GM12801 (cell line): ENCODE results near the gene SMIM9.

ENCODE experiments used
- CTCF ChIP-seq: IDR thresholded peaks from one replicate; pipeline ENCODE4 v1.5.1; 2011; ENCODE audit warnings: control low read depth; ENCODE audit not compliant: insufficient read length; ENCODE audit errors: extremely low read depth

SMIM9 gene

GRCh38 chrX:154819771-154820341 is 14.6 kb downstream of the SMIM9 start:
- no peak for TF ChIP-seq CTCF

GRCh38 chrX:154818916-154819770 is 15.3 kb downstream of the SMIM9 start:
- no peak for TF ChIP-seq CTCF

DNA sequence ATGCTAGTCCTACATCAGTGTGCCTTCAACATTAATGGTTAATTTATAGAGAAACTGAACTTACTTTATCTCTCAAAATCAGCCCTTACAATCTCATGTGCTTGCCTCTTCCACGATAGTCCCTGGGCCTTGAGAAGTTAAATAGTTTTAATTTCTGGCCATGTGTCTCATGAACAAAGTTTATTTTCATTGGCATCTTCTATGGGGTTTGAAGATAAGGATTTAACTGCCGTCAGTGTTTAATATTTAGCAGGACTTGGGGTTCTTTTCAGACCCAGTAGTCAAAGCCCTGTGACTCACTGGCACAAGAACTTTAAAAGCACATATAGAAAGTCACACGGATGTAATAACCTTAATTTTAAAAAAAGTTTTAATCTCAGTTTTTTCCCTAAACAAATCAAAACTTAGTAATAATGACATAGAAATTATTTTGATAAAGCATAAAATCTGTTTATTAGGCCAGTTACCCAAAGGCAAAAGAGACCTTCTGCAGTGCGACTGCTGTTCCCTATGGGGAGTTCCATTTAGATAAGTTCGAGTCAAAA is 19.1 kb downstream of the SMIM9 start:
- TF ChIP-seq CTCF = no peak

DNA sequence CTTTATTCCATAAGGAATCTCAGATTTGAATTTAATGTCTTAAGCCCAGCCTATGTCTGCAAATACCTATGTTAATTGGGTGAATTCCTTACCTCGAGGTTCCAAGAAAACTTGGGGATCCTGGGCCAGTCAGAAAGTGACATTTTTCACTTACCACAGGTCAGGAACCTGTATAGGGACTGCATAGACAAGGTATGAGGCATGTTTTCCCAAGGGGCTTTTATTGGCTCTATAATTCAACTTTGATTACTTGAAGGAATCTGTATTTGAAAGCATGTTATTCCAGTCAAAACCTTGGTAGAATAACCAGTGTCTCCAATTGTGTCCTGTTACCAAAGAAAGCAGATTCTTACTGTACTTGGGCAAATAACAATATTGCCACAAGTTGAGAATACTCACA is 20.7 kb downstream of the SMIM9 start:
- TF ChIP-seq CTCF = no peak

GRCh38 chrX:154812341-154813101 is 21.9 kb downstream of the SMIM9 start:
- TF ChIP-seq CTCF = no peak

GRCh38 chrX:154809939-154810665 is 24.4 kb downstream of the SMIM9 start:
- TF ChIP-seq CTCF = no peak
